Transverse colon (tissue), 3 donors: ENCODE data around the gene ZNF346.

Source experiments
- POLR2A ChIP-seq: fragments of 450-650 bp; IDR thresholded peaks from one replicate; pipeline ENCODE4 v1.6.1; 2016; ENCODE audit warnings: antibody characterized with exemption, mild to moderate bottlenecking, moderate library complexity
- TF ChIP-seq, protein P1 (sequence below), 5 experiments: fragments of 200-600 bp in 3 of 5; fragments of 450-650 bp in 2 of 5; sonication (generic) in 3 of 5; IDR thresholded peaks; 1 replicate in 2 of 5; 2 replicates in 3 of 5; pipeline ENCODE4 v1.5.1; 2016 to 2017; ENCODE audit warnings: antibody characterized with exemption in 5 of 5, inconsistent platforms in 3 of 5, mild to moderate bottlenecking in 2 of 5, moderate library complexity in 1 of 5

DNA sequence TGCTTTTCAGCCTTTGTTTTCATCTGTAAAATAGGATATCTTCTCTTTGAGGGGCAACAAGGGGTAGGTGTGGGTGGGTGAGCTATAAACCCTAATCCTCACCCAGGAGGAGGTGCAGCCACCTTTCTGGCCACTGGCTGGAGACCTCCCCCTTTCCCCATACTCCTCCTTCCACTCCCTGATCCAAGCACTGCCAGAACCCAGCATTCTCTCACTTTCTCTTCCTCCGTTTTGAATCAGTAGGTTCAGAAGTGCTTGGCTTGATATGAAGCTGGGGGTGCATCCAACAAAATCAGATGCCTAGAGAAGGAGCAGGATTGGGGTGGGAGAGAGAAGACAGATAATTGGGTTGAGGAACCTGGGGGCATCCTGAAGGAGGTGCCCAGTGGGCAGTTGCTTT, 104.3 kb downstream of the ZNF346 start:
- TF ChIP-seq, protein P1, sequence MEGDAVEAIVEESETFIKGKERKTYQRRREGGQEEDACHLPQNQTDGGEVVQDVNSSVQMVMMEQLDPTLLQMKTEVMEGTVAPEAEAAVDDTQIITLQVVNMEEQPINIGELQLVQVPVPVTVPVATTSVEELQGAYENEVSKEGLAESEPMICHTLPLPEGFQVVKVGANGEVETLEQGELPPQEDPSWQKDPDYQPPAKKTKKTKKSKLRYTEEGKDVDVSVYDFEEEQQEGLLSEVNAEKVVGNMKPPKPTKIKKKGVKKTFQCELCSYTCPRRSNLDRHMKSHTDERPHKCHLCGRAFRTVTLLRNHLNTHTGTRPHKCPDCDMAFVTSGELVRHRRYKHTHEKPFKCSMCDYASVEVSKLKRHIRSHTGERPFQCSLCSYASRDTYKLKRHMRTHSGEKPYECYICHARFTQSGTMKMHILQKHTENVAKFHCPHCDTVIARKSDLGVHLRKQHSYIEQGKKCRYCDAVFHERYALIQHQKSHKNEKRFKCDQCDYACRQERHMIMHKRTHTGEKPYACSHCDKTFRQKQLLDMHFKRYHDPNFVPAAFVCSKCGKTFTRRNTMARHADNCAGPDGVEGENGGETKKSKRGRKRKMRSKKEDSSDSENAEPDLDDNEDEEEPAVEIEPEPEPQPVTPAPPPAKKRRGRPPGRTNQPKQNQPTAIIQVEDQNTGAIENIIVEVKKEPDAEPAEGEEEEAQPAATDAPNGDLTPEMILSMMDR (IDR thresholded peaks at IDR 0.05) = no peak
- no peak for TF ChIP-seq POLR2A
